HG03196 (cell line): Measurements from ENCODE around the gene TXNDC12.
A peak's percentile ranks its signal among the peaks of the same experiment; 100 is the strongest.
"Not testable (repeated sequence)": the region's sequence is repeated elsewhere in the genome, so short reads cannot be mapped to it uniquely, and the experiment has no call there.

Source experiments
- ATAC-seq: cut with Tn5 transposase; IDR thresholded peaks from one replicate; pipeline ENCODE4 v1.9.1; 2021; ENCODE audit not compliant: unreplicated experiment

TXNDC12 gene

GRCh38 chr1:52055066-52055865 lies at the start of gene TXNDC12:
TXNDC12 (minus strand) TSS chr1:52055191; CDS start chr1:52055096, 95 bp downstream.
- peak; percentile 49 for ATAC-seq

GRCh38 chr1:52102336-52103013 lies 47.5 kb upstream of the TXNDC12 start:
- peak; percentile 58 for ATAC-seq

- no peak for ATAC-seq
Observed at GRCh38 chr1:52098139-52098871, 43.3 kb upstream of the TXNDC12 start.

GRCh38 chr1:52096216-52096615 lies 41.2 kb upstream of the TXNDC12 start:
- no peak for ATAC-seq

- not testable (repeated sequence) for ATAC-seq
Observed at GRCh38 chr1:52094300-52094699, 39.3 kb upstream of the TXNDC12 start.

- ATAC-seq, result not testable (repeated sequence)
Observed at GRCh38 chr1:52087892-52088291, 32.9 kb upstream of the TXNDC12 start.

- no peak for ATAC-seq
Observed at GRCh38 chr1:52080014-52080415, 25.0 kb upstream of the TXNDC12 start.

- not testable (repeated sequence) for ATAC-seq
Observed at GRCh38 chr1:52077277-52077676, 22.3 kb upstream of the TXNDC12 start.

- ATAC-seq, result no peak
Observed at GRCh38 chr1:52072291-52072690, 17.3 kb upstream of the TXNDC12 start.

GRCh38 chr1:52070704-52071103 lies 15.7 kb upstream of the TXNDC12 start:
- ATAC-seq, result no peak

- no peak for ATAC-seq
Observed at GRCh38 chr1:52063192-52063591, 8.2 kb upstream of the TXNDC12 start.

GRCh38 chr1:52060822-52061221 lies 5.8 kb upstream of the TXNDC12 start:
- ATAC-seq, result no peak

GRCh38 chr1:52059888-52060287 lies 4.9 kb upstream of the TXNDC12 start:
- no peak for ATAC-seq

GRCh38 chr1:52059321-52059720 lies 4.3 kb upstream of the TXNDC12 start:
- no peak for ATAC-seq

GRCh38 chr1:52057876-52058415 lies 3.0 kb upstream of the TXNDC12 start:
- ATAC-seq, result no peak

GRCh38 chr1:52057255-52057654 lies 2.3 kb upstream of the TXNDC12 start:
- no peak for ATAC-seq

- no peak for ATAC-seq
Observed at GRCh38 chr1:52056937-52057231, 1.9 kb upstream of the TXNDC12 start.

GRCh38 chr1:52056163-52056936 lies 1.4 kb upstream of the TXNDC12 start, which contains the start of gene BTF3L4:
BTF3L4 (plus strand) TSS chr1:52056295; CDS start chr1:52059848, 3,553 bp downstream.
- ATAC-seq, result peak; percentile 83

GRCh38 chr1:52055866-52056162 lies 823 bp upstream of the TXNDC12 start:
- ATAC-seq, result no peak

- no peak for ATAC-seq
Observed at GRCh38 chr1:52054496-52055065, 410 bp downstream of the TXNDC12 start.

GRCh38 chr1:52053862-52054261 lies 1.1 kb downstream of the TXNDC12 start:
- ATAC-seq, result no peak
